ENCODE data around the gene HTT.

HTT gene

GRCh38 chr4:3041192-3042142 lies 33.0 kb upstream of the HTT start:
- no peak for TF ChIP-seq CTCF (IDR thresholded peaks at IDR 0.05)

GRCh38 chr4:3042226-3042625 lies 32.3 kb upstream of the HTT start:
- TF ChIP-seq CTCF (IDR thresholded peaks at IDR 0.05) = no peak

GRCh38 chr4:3043282-3044020 lies 31.0 kb upstream of the HTT start:
- TF ChIP-seq CTCF (IDR thresholded peaks at IDR 0.05) = no peak

GRCh38 chr4:3044870-3045819 lies 29.3 kb upstream of the HTT start:
- no peak for TF ChIP-seq CTCF (IDR thresholded peaks at IDR 0.05)

- TF ChIP-seq CTCF (IDR thresholded peaks at IDR 0.05) = no peak
Measured at GRCh38 chr4:3046162-3046561, 28.3 kb upstream of the HTT start.

GRCh38 chr4:3046623-3047022 lies 27.9 kb upstream of the HTT start:
- no peak for TF ChIP-seq CTCF (IDR thresholded peaks at IDR 0.05)

All from LNCAP (cell line).